ENCODE data around the gene RNF41.

The RNF41 gene

GRCh38 chr12:56260921-56261320 lies 39.2 kb upstream of the RNF41 start:
- TF ChIP-seq, protein P1, sequence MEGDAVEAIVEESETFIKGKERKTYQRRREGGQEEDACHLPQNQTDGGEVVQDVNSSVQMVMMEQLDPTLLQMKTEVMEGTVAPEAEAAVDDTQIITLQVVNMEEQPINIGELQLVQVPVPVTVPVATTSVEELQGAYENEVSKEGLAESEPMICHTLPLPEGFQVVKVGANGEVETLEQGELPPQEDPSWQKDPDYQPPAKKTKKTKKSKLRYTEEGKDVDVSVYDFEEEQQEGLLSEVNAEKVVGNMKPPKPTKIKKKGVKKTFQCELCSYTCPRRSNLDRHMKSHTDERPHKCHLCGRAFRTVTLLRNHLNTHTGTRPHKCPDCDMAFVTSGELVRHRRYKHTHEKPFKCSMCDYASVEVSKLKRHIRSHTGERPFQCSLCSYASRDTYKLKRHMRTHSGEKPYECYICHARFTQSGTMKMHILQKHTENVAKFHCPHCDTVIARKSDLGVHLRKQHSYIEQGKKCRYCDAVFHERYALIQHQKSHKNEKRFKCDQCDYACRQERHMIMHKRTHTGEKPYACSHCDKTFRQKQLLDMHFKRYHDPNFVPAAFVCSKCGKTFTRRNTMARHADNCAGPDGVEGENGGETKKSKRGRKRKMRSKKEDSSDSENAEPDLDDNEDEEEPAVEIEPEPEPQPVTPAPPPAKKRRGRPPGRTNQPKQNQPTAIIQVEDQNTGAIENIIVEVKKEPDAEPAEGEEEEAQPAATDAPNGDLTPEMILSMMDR (IDR thresholded peaks at IDR 0.05; ENCODE audit: insufficient read depth, low read depth, low read length, missing control alignments): no peak
- no peak for DNase-seq (ENCODE audit: low read depth)
- H3K4me3 ChIP-seq (ENCODE audit: low read length): no peak overlapping the region

GRCh38 chr12:56260380-56260779 lies 38.7 kb upstream of the RNF41 start:
- TF ChIP-seq, protein P1 (IDR thresholded peaks at IDR 0.05; ENCODE audit: insufficient read depth, low read depth, low read length, missing control alignments): no peak
- H3K4me3 ChIP-seq (ENCODE audit: low read length): no peak overlapping the region
- no peak for DNase-seq (ENCODE audit: low read depth)

DNA sequence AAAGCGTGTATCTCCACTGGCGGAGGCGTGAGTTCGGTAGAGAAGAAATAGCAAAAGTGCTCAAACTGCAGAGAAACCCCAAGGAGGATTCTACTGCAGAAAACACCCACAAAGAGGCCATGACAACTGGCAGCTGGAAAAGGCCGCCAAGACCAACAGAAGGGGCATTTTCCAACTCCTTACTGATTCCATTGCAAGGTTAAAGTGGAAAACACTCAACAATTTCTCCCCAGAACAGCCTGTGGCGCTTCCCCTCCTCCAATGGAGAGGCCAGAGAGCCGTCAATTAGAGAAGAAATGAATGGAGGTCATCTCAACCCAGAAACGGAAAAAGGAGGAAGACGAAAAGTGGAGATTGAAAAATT lies 37.1 kb upstream of the RNF41 start:
- DNase-seq (ENCODE audit: low read depth): no peak
- TF ChIP-seq, protein P1 (IDR thresholded peaks at IDR 0.05; ENCODE audit: insufficient read depth, low read depth, low read length, missing control alignments): no peak
- H3K4me3 ChIP-seq (ENCODE audit: low read length): peak overlapping the region; percentile 56

- H3K4me3 ChIP-seq (ENCODE audit: low read length): peak within 1 kb of the TSS; percentile 76
- TF ChIP-seq, protein P1 (IDR thresholded peaks at IDR 0.05; ENCODE audit: insufficient read depth, low read depth, low read length, missing control alignments): no peak
- DNase-seq (ENCODE audit: low read depth): peak; percentile 76
These were observed 36.5 kb upstream of the RNF41 start, which contains the start of gene ANKRD52 for GRCh38 chr12:56258068-56258819. Gene ANKRD52, minus strand, starts transcription at chr12:56258384. Its CDS starts 115 bp downstream, at chr12:56258269.

DNA sequence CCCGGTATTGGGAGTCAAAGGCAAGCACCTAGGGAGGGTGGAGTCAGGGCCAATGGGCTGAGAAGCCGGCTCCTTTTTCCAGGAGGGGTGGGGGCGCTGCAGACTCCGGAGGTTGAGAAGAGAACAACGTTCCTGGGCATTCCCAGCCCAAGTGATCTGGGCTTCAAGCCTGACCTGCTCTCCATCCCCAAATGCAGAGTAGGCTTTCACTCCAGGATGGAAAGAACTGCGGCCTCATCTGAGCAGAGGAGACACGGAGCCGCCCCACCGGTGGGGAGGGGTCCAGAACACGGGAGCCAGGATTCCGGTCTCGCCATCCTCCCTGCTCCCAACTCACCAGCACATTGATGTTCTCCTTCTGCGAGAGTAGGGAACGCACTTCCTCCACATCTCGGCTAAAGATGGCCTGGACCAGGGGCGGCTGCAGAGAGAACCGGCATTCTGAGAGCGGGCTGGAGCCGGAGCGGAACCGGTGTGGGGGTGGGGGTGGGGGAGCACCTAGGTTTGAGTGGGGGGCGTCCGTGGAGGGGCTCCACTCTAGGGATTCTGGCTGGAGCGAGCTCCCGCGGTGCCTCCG lies 35.9 kb upstream of the RNF41 start:
- TF ChIP-seq, protein P1 (IDR thresholded peaks at IDR 0.05; ENCODE audit: insufficient read depth, low read depth, low read length, missing control alignments): no peak
- peak overlapping the region; percentile 76 for H3K4me3 ChIP-seq (ENCODE audit: low read length)
- peak; percentile 52 for DNase-seq (ENCODE audit: low read depth)

- H3K4me3 ChIP-seq (ENCODE audit: low read length): peak overlapping the region; percentile 76
- TF ChIP-seq, protein P1 (IDR thresholded peaks at IDR 0.05; ENCODE audit: insufficient read depth, low read depth, low read length, missing control alignments): no peak
- no peak for DNase-seq (ENCODE audit: low read depth)
These were observed 35.3 kb upstream of the RNF41 start for GRCh38 chr12:56257071-56257470.
